Stimulated activated CD4-positive, alpha-beta T cell treated with anti-CD3 and anti-CD28 coated beads, TNF-alpha, amount 100 ng/mL, for 1 hour (primary cell): ENCODE measurements around the gene CACNA2D3.

Source experiments
- DNase-seq, 3 donors: peaks; one replicate each; pipeline ENCODE4 v3.0.0-alpha.2; 2020; ENCODE audit warnings: low read depth in 3 of 3, low spot score in 1 of 3

CACNA2D3 gene

DNA sequence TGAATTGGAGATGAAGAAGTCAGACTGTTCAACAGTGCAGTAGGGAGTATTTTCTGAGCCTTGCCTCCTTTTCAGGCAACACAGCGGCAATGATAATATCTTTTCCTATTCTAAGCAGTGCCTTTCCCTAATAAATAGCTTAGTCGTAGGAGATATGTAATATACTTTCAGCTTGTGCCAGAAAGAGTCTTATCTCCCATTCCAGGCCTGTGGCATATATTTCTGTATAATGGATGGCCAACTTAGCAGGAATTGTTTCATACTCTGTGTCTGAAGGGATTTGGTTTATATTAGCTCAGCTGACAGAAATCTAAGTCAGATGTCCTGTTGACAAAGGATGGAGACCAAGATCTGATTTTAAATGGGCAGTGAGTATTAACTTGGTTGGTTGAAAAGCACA is 397.1 kb downstream of the CACNA2D3 start:
- no peak for DNase-seq

DNA sequence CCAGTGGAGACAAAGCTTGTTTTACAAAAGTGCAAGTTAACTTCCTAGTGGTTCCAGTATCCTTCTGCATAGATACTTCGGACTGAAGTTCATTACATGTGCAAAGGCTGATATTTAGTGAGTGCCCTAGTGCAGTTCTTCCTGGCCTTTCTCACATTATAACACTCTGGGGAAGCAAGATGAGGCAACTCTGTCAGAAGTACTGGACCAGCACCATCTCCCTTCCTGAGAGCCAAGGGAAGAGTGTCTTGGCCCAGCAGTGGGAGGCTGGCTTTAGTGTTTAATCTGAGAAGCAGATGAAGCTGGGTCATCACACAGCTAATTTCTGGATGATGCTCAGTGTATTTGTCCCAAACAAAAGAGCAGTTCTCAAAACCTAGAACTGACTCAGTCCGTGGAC is 397.7 kb downstream of the CACNA2D3 start:
- DNase-seq: no peak

- no peak for DNase-seq
These were observed 405.2 kb downstream of the CACNA2D3 start for GRCh38 chr3:54527521-54527920.

DNA sequence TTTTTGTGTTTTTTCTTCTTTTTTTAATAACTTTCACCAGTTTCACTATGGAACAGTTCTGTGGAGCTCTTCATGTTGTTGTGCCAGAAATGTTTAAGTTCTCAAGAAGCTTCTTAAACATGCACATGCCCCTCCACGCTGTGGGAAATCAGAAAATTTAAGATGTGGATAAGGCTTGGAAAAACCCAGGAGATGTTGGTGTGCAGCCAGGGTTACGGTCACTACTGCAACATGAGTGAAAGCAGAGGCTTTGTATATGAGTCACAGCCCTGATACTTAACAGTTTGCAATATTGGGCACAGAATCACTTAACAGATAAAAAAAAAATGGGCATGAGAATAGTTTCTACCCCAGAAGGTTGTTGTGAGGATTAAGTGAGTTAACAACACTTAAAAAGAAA is 405.6 kb downstream of the CACNA2D3 start:
- DNase-seq: no peak

DNA sequence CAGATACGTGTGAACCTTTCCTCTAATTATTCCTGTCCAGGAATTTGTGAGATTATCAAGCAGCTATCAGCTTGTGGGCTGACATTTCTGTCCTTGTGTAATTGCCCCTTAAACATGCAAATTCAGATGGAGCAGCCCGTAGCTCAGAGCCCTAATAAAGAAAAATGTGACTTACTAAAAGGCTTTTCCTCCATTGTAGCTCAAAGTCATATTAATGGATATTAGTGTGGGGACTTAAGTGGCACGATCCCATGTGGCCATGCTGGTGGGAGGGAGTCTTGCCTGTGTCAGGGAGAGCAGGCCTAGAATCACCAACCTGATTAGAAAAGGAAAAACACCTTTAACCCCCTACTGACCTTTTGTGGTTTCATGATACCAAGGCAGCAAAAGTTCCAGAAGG is 406.3 kb downstream of the CACNA2D3 start:
- no peak for DNase-seq

DNA sequence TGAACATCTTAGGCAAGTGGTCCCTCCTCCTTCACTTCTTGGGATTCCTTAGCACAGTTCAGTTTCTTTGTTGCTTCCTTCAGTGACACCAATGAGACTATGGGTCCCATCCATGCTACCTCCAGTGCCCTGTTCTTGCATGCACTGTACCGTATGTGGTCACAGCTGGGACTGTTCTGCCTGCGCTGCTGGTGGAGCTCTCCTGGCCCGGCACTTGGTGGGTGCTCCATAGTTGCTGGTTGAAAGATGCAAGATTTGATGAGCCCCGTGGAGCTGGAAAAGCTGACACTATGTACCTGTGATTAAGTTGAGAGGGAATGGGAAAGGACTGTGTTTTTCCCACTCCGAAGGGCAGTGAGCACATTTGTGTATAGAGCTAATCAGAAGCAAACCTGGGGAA is 407.7 kb downstream of the CACNA2D3 start:
- no peak for DNase-seq

- DNase-seq: no peak
These were observed 408.6 kb downstream of the CACNA2D3 start for GRCh38 chr3:54530944-54531343.

GRCh38 chr3:54531741-54532140 is 409.4 kb downstream of the CACNA2D3 start:
- no peak for DNase-seq

DNA sequence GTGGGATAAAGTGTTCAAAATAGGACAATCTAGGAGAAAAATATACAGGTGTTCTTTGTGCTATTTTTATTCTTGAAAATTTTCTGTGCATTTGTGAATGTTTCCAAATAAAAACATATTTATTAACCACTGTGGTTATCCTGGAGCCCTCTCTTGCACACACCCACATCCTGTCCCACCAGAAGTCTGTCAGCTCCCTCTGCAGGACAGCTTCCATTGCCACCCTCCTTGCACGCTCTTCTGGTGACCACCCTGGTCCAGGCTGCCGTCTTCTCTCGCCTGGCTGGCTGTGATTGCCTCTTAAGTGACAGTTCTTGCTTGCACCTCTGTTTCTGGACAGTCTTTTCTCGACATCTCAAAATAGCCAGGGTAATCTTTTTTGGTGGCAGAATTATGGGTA is 411.5 kb downstream of the CACNA2D3 start:
- no peak for DNase-seq

- no peak for DNase-seq
These were observed 413.3 kb downstream of the CACNA2D3 start for GRCh38 chr3:54535619-54536018.

DNA sequence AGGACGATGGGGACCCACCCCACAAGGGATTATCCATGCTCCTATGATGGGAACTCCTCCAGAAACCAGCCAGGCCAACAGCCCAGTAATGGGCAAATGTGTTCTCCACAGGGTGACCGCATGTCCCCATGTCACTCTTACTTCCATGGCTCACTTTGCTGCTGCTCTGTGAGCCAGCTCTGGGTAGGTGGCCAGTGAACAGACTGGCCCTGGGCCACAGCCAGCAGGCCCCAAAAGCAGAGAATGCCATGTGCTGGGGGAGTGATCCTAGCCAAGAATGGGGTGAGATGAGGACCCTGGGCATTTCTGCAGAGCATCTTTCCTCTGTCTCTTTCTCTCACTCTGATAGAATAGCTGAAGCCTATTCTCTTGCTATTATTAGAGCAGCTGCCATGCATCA is 414.1 kb downstream of the CACNA2D3 start:
- DNase-seq: no peak

- DNase-seq: no peak
These were observed 415.2 kb downstream of the CACNA2D3 start for GRCh38 chr3:54537506-54537905.

DNA sequence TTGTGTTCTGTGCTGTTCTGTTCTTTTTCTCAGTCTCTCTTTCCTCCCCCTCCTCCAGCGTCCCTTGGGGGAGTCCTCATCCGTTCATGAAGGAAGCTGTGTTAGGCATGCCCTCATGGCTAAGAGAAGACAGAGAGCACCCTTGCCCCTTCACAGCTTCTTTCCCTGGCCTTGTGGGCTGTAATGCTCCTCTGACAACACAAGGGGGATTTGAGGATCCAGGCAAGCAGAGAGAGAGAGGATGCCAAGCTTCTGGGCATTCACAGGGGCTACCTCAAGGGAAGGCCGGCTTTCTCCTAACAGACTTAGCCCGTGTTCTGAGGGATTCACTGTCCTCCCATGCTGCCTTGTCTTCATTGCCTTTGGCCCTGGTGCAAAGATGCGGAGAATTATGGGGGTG is 416.0 kb downstream of the CACNA2D3 start:
- DNase-seq: no peak

- no peak for DNase-seq
These were observed 419.0 kb downstream of the CACNA2D3 start for GRCh38 chr3:54541369-54541768.

DNA sequence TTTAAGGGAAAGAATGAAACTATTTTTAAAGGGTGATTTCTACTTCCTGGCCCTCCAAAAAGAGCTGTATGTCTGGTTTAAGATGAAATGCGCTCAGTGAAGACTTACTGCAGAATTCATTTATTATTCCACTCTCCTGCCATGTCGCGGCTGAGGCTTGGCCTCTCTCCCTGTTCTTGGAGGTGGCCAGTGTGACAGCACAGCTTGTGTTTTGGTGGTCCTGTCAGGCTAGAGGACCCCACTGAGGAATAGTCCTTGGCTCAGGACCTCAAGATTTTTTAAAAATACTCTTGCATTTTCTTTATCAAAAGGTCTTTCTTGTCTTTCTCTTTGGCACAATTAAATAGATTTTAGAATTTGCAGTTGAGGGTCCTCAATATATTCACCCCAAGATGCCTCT is 421.1 kb downstream of the CACNA2D3 start:
- DNase-seq: no peak

DNA sequence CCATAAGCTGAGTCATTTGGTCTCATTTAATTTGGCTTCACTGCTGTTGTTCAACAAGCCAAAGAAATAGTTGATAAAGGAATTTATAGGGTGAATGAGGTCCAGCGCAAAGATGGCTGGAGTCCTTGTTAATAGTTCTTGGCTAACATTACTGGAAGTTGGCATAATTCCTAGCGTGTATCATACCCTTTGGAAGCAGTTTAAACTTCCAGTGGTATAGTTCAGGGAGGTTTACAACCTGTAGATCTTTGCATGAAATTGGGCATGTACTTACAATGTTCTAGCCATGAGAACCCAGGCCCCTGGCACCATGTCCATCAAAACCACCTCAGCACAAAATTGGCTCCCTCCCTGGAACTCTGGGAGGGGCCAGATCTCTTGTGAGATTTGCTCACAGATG is 424.7 kb downstream of the CACNA2D3 start:
- no peak for DNase-seq

GRCh38 chr3:54547846-54548245 is 425.5 kb downstream of the CACNA2D3 start:
- DNase-seq: no peak

GRCh38 chr3:54549607-54550220 is 427.4 kb downstream of the CACNA2D3 start:
- no peak for DNase-seq

DNA sequence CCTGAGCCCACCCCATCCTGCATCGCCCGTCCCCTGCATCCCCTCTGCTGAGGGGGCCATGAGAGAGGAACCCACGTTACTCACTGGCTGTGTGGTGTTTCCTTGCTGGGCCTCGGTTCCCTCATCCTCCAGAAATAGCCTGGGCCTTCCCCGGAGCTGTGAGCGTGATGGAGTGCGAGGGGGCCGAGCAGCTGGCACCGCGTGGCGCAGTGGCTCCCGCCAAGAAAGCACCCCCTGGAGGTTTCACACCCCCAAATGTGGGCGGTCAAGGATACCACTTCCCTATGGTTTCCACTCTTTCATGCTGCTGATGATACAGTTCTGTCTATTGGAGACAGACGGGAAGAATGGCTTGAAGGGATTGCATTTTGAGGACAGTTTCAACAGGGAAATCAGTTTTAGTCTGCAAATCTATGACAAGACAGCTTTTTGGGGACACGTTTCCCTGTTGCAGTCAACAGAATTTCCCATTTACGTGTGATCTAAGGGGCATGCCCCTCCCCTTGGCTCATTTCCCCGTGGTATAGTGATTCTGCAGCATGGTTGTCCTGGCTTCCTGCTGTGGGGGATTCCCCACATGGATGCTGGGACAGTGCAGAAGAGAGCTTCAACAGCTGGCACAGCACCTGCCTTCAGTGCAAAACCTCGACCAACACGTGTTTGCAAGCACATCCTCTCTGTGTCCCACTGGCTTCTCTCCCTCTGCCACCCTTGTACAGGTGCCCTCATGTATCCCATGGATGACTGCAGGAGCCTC is 428.0 kb downstream of the CACNA2D3 start:
- DNase-seq: no peak

DNA sequence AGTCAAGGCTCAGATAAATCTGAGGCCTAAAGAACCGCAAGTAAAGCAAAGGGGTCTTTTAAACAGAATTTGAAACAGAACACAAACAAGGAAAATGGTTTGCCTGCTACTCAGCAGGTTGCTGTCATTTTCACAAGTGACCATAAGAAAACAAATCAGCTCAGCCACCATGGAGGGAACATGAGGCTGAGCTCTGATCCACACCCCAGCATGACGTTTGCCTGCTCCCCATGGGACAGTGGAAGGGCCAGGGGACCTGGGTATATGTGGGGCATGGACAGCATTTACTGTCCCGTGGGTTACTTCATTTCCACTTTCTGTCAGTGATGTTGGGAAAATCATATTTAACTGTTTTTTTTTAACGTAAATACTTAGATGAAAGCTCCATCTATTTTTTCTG is 434.3 kb downstream of the CACNA2D3 start:
- no peak for DNase-seq

DNA sequence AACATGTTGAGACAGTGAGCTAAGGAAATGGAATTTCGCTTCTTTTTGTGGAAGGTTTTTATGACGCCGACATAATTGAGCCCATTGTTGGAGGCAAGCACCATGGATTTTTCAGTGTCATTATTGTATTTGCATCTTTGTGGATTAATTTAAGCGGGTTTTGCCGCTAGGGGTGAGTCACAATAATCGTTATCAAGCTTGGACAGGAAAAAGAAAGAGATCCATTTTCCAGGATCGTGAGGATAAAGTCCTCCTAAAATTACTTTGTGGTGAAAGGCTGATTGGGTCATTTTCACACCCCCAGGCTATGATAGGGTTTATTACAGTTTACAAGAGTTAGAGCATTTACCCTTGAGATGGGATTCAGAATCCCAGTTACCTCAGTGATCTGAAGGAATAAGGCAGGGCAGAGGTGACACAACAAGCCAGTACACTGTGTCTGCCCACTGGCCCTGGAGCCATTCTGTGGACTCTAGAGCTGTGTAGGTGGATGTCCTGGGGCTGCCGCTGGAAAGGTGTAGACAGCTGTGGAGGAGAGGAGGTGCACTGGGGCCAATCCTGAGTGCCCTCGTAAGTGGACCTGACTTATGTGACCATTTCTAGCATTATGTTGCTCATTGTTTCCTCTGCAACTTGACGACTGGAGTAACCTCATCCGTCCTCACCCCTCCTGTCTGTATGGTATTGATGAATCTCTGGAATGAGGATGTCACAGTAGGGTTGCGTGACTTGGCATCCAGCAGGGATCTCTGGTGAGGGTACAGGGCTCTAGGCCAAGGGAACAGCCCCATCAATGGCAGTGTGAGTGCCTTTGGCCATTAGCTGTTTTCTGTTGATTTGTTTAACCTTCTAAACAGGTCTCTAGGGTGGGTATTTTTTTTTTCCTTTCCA is 435.4 kb downstream of the CACNA2D3 start:
- no peak for DNase-seq
